ENCODE results near the gene ZNF24.

ZNF24 gene

GRCh38 chr18:35289293-35289692, 54.9 kb downstream of the ZNF24 start:
- H3K4me3 ChIP-seq (replicated peaks; ENCODE audit: low read depth, low read length), result peak overlapping the region; percentile 63
- DNase-seq (ENCODE audit: low read depth), result peak; percentile 14
- TF ChIP-seq, protein P1, sequence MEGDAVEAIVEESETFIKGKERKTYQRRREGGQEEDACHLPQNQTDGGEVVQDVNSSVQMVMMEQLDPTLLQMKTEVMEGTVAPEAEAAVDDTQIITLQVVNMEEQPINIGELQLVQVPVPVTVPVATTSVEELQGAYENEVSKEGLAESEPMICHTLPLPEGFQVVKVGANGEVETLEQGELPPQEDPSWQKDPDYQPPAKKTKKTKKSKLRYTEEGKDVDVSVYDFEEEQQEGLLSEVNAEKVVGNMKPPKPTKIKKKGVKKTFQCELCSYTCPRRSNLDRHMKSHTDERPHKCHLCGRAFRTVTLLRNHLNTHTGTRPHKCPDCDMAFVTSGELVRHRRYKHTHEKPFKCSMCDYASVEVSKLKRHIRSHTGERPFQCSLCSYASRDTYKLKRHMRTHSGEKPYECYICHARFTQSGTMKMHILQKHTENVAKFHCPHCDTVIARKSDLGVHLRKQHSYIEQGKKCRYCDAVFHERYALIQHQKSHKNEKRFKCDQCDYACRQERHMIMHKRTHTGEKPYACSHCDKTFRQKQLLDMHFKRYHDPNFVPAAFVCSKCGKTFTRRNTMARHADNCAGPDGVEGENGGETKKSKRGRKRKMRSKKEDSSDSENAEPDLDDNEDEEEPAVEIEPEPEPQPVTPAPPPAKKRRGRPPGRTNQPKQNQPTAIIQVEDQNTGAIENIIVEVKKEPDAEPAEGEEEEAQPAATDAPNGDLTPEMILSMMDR (IDR thresholded peaks at IDR 0.05; ENCODE audit: low read length, missing control alignments), result no peak

GRCh38 chr18:35284841-35285240, 59.4 kb downstream of the ZNF24 start:
- TF ChIP-seq, protein P1 (IDR thresholded peaks at IDR 0.05; ENCODE audit: low read length, missing control alignments), result no peak
- no peak overlapping the region for H3K4me3 ChIP-seq (replicated peaks; ENCODE audit: low read depth, low read length)
- no peak for DNase-seq (ENCODE audit: low read depth)

GRCh38 chr18:35283923-35284794, 60.1 kb downstream of the ZNF24 start:
- TF ChIP-seq, protein P1 (IDR thresholded peaks at IDR 0.05; ENCODE audit: low read length, missing control alignments), result no peak
- H3K4me3 ChIP-seq (replicated peaks; ENCODE audit: low read depth, low read length), result no peak overlapping the region
- DNase-seq (ENCODE audit: low read depth), result no peak

GRCh38 chr18:35282353-35282752, 61.9 kb downstream of the ZNF24 start:
- TF ChIP-seq, protein P1 (IDR thresholded peaks at IDR 0.05; ENCODE audit: low read length, missing control alignments), result no peak
- no peak overlapping the region for H3K4me3 ChIP-seq (replicated peaks; ENCODE audit: low read depth, low read length)
- DNase-seq (ENCODE audit: low read depth), result peak; percentile 81

All from fibroblast of pulmonary artery (primary cell).